AG10803 (cell line): Measurements from ENCODE around the gene PLD4.
"Not testable (repeated sequence)": the region's sequence is repeated elsewhere in the genome, so short reads cannot be mapped to it uniquely, and the experiment has no call there.

Experiments
- DNase-seq: peaks from one replicate; pipeline ENCODE4 v3.0.0; 2010; ENCODE audit warnings: low read depth
- H3K4me3 ChIP-seq: 2 replicates; pipeline ENCODE4 v1.5.1; 2011; ENCODE audit warnings: mild to moderate bottlenecking, low read length, control low read depth
- CTCF ChIP-seq: conservative IDR thresholded peaks from 2 replicates; pipeline ENCODE4 v1.5.1; 2011; ENCODE audit warnings: mild to moderate bottlenecking, low read length, control low read depth, inconsistent platforms

Gene PLD4

GRCh38 chr14:104882991-104883660, 41.6 kb upstream of the PLD4 start:
- DNase-seq = no peak
- TF ChIP-seq CTCF = no peak

GRCh38 chr14:104883681-104884361, 40.9 kb upstream of the PLD4 start:
- TF ChIP-seq CTCF = no peak
- no peak for DNase-seq
- no peak overlapping the region for H3K4me3 ChIP-seq

More at GRCh38 chr14:104882991-104883660, 41.6 kb upstream of the PLD4 start:
- H3K4me3 ChIP-seq = no peak overlapping the region

GRCh38 chr14:104884381-104884780, 40.3 kb upstream of the PLD4 start:
- not testable (repeated sequence) for H3K4me3 ChIP-seq, DNase-seq

- TF ChIP-seq CTCF = no peak
- no peak for DNase-seq
- no peak overlapping the region for H3K4me3 ChIP-seq
Observed at GRCh38 chr14:104885031-104885972, 39.4 kb upstream of the PLD4 start.

GRCh38 chr14:104885973-104886689, 38.5 kb upstream of the PLD4 start:
- H3K4me3 ChIP-seq = no peak overlapping the region
- DNase-seq = no peak
- TF ChIP-seq CTCF = no peak

GRCh38 chr14:104886690-104887622, 37.7 kb upstream of the PLD4 start:
- TF ChIP-seq CTCF = no peak
- no peak for DNase-seq
- no peak overlapping the region for H3K4me3 ChIP-seq
